ENCODE results near the gene GUCY1B1.

Gene GUCY1B1

GRCh38 chr4:155773196-155773800, 14.5 kb downstream of the GUCY1B1 start:
- Histone ChIP-seq H3K4me3 (ENCODE audit: low read length) (no peak overlapping the region), H4K20me1 (ENCODE audit: control insufficient read depth, insufficient read depth, low read depth, low read length) (no peaks in the 10 kb centered on the region), H3K9me2 (replicated peaks; ENCODE audit: control insufficient read depth, low read length) (no peaks in the 10 kb centered on the region), H3K4me1 (ENCODE audit: control insufficient read depth, low read length) (no peaks in the 10 kb centered on the region), H3K27ac (ENCODE audit: low read depth, low read length) (no peak overlapping the region), H3F3A (ENCODE audit: control insufficient read depth, insufficient read depth) (no peaks in the 10 kb centered on the region), H3K9me3 (ENCODE audit: control insufficient read depth, insufficient read depth, low read length) (no peaks in the 10 kb centered on the region), H3K36me3 (ENCODE audit: control insufficient read depth, low read length) (no peaks in the 10 kb centered on the region), H3K79me2 (ENCODE audit: control insufficient read depth, low read length) (no peaks in the 10 kb centered on the region), H3K4me2 (ENCODE audit: low read length) (no peak overlapping the region), H3K27me3 (ENCODE audit: control insufficient read depth, low read length) (no peaks in the 10 kb centered on the region)
- no peak for TF ChIP-seq CTCF (IDR thresholded peaks at IDR 0.05; ENCODE audit: low read depth, low read length, poor library complexity, severe bottlenecking)
- TF ChIP-seq EZH2phosphoT487 (IDR thresholded peaks at IDR 0.05; ENCODE audit: borderline replicate concordance, low read length): no peak

- H3K27me3 ChIP-seq (ENCODE audit: control insufficient read depth, low read length): no peaks in the 10 kb centered on the region
- H3K36me3 ChIP-seq (ENCODE audit: control insufficient read depth, low read length): no peaks in the 10 kb centered on the region
- no peaks in the 10 kb centered on the region for H3K9me3 ChIP-seq (ENCODE audit: control insufficient read depth, insufficient read depth, low read length)
- H3K4me2 ChIP-seq (ENCODE audit: low read length): no peak overlapping the region
- H3K9me2 ChIP-seq (replicated peaks; ENCODE audit: control insufficient read depth, low read length): no peaks in the 10 kb centered on the region
- H3K4me1 ChIP-seq (ENCODE audit: control insufficient read depth, low read length): no peaks in the 10 kb centered on the region
- H3F3A ChIP-seq (ENCODE audit: control insufficient read depth, insufficient read depth): no peaks in the 10 kb centered on the region
- TF ChIP-seq EZH2phosphoT487 (IDR thresholded peaks at IDR 0.05; ENCODE audit: borderline replicate concordance, low read length) (no peak), CTCF (IDR thresholded peaks at IDR 0.05; ENCODE audit: low read depth, low read length, poor library complexity, severe bottlenecking) (no peak)
- no peaks in the 10 kb centered on the region for H4K20me1 ChIP-seq (ENCODE audit: control insufficient read depth, insufficient read depth, low read depth, low read length)
- no peaks in the 10 kb centered on the region for H3K79me2 ChIP-seq (ENCODE audit: control insufficient read depth, low read length)
- H3K4me3 ChIP-seq (ENCODE audit: low read length): no peak overlapping the region
- H3K27ac ChIP-seq (ENCODE audit: low read depth, low read length): no peak overlapping the region
Measured at GRCh38 chr4:155774033-155774432, 15.2 kb downstream of the GUCY1B1 start.

- H3K9me3 ChIP-seq (ENCODE audit: control insufficient read depth, insufficient read depth, low read length): no peaks in the 10 kb centered on the region
- H3K4me1 ChIP-seq (ENCODE audit: control insufficient read depth, low read length): no peaks in the 10 kb centered on the region
- H3K4me2 ChIP-seq (ENCODE audit: low read length): no peak overlapping the region
- no peaks in the 10 kb centered on the region for H3F3A ChIP-seq (ENCODE audit: control insufficient read depth, insufficient read depth)
- H3K9me2 ChIP-seq (replicated peaks; ENCODE audit: control insufficient read depth, low read length): no peaks in the 10 kb centered on the region
- H3K27ac ChIP-seq (ENCODE audit: low read depth, low read length): no peak overlapping the region
- H3K36me3 ChIP-seq (ENCODE audit: control insufficient read depth, low read length): no peaks in the 10 kb centered on the region
- no peaks in the 10 kb centered on the region for H3K79me2 ChIP-seq (ENCODE audit: control insufficient read depth, low read length)
- H3K27me3 ChIP-seq (ENCODE audit: control insufficient read depth, low read length): no peaks in the 10 kb centered on the region
- no peak for TF ChIP-seq CTCF (IDR thresholded peaks at IDR 0.05; ENCODE audit: low read depth, low read length, poor library complexity, severe bottlenecking)
- TF ChIP-seq EZH2phosphoT487 (IDR thresholded peaks at IDR 0.05; ENCODE audit: borderline replicate concordance, low read length): no peak
- no peak overlapping the region for H3K4me3 ChIP-seq (ENCODE audit: low read length)
- H4K20me1 ChIP-seq (ENCODE audit: control insufficient read depth, insufficient read depth, low read depth, low read length): no peaks in the 10 kb centered on the region
Measured at GRCh38 chr4:155777971-155778735, 19.3 kb downstream of the GUCY1B1 start.

All from DOHH2 (cell line).